ENCODE measurements around the gene PCYT1B.

PCYT1B gene

DNA sequence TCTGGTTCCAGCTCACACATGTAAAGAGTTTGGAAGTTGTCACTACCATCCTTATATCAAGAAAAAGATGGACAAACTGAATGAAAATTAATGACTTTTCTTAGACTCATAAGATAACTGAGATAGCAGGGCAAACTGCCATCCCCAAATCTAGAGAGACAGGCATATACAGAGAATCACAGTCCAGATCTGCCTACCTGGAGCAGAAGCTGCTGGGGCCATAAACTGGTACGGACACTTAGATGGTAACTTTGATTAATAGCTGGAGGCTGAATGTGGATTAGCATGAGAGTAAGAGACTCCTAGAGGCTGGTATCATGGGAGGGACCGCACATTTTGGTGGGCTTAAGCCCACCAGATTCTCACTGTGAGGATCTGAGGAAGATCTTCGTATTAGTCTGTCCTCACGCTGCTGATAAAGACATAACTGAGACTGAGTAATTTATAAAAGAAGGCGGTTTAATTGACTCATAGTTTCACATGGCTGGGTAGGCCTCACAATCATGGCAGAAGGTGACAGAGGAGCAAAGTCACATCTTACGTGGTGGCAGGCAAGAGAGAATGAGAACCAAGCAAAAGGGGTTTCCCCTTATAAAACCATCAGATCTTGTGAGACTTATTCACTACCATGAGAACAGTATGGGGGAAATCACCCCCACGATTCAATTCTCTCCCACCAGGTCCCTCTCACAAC, 35.7 kb upstream of the PCYT1B start:
- no peak for DNase-seq (ENCODE audit: low read depth)
- TF ChIP-seq, protein P1, sequence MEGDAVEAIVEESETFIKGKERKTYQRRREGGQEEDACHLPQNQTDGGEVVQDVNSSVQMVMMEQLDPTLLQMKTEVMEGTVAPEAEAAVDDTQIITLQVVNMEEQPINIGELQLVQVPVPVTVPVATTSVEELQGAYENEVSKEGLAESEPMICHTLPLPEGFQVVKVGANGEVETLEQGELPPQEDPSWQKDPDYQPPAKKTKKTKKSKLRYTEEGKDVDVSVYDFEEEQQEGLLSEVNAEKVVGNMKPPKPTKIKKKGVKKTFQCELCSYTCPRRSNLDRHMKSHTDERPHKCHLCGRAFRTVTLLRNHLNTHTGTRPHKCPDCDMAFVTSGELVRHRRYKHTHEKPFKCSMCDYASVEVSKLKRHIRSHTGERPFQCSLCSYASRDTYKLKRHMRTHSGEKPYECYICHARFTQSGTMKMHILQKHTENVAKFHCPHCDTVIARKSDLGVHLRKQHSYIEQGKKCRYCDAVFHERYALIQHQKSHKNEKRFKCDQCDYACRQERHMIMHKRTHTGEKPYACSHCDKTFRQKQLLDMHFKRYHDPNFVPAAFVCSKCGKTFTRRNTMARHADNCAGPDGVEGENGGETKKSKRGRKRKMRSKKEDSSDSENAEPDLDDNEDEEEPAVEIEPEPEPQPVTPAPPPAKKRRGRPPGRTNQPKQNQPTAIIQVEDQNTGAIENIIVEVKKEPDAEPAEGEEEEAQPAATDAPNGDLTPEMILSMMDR (IDR thresholded peaks at IDR 0.05; ENCODE audit: low read depth, low read length, missing control alignments) = no peak
- no peak overlapping the region for H3K4me3 ChIP-seq (ENCODE audit: low read depth, low read length)

DNA sequence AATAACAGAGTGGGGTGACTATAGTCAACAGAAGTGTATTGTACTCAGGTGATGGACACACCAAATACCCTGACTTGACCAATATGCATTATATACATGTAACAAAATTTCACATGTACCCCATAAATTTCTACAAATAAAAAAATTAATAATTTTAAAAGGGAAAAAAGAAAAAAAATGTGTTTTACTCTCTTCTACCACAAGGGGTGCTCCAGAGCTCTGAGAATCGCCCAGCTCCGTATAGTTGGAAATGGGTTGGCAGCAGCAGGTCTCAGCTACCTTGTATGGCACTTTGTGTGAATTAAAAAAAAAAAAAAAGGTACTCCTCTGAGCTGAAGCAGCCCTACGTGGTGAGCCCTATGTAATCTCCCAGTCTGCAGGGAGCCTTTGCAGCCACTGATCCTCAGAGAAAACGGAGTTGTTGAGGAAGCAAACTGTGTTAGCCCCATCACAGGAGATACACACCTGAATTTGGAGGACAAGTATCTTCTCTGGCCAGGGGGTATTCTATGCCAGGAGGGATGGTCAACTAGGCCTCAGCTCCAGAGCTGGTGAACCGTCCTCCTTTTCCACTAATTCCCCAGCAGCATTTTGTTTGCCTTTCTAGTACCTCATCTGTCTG, 29.4 kb upstream of the PCYT1B start:
- DNase-seq (ENCODE audit: low read depth) = no peak
- TF ChIP-seq, protein P1 (IDR thresholded peaks at IDR 0.05; ENCODE audit: low read depth, low read length, missing control alignments) = peak; percentile 45
- H3K4me3 ChIP-seq (ENCODE audit: low read depth, low read length) = no peak overlapping the region

DNA sequence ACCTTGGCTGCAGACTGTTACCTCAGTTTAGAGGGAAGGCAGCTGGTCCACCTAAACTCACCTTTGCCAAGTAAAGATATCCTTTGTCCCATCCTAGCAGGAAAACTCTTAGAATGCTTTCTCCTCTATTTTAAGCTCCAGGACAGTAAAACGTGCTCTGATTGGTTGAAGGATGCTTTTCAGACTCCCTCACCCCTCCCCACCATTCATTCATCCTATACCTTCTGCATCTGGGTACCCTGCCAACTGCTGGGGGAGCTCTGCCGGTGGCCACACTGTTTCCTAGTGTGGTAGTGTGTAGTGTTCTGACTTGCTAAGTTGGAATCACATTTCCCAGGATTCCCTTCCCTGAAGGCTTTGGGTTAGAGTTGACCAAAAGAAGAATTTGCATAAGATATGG, 26.3 kb upstream of the PCYT1B start:
- TF ChIP-seq, protein P1 (IDR thresholded peaks at IDR 0.05; ENCODE audit: low read depth, low read length, missing control alignments) = no peak
- H3K4me3 ChIP-seq (ENCODE audit: low read depth, low read length) = no peak overlapping the region
- DNase-seq (ENCODE audit: low read depth) = no peak

DNA sequence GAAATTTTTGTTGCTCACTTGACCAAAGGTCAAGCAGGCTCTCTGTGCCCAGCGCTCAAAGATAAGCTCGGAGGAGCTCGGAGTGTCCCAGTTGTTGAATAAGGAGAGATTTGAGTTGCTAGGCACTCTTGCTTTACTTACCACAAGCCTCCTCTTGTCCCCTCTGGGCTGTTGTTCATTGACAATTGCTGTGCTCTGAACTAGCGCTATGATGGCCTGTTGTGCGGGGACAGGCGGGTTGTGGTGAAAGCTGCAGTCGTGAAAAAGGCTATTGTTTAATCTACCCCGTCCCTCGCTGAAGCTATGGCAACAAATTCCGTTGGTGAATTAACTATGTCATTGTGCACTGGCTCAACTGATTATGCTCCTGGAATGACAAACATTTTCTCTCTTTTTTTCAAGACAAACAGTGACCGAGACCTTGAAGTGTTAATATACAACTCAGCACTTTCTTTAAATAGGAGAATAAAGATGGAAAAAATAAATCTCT, 25.6 kb upstream of the PCYT1B start:
- no peak overlapping the region for H3K4me3 ChIP-seq (ENCODE audit: low read depth, low read length)
- DNase-seq (ENCODE audit: low read depth) = no peak
- TF ChIP-seq, protein P1 (IDR thresholded peaks at IDR 0.05; ENCODE audit: low read depth, low read length, missing control alignments) = no peak

DNA sequence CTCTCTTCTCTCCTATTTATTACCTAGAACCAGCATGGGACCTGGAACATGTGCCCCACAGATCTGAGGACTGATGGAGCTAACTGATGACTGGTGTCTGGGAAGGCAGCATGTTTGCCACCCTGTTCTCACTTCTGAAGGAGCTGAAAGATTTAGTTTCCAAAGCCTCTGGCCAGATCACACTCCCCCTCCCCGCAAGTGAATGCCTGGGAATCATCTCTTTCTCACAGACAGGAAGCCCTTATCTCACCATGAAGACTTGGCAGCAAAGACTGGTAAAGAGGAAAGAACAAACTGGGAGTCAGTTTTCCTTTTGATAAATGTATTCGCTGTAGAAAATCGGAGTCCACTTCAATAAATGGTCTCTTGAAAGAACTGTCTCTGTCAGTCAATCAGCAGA, 21.0 kb upstream of the PCYT1B start:
- no peak for DNase-seq (ENCODE audit: low read depth)
- H3K4me3 ChIP-seq (ENCODE audit: low read depth, low read length) = no peak overlapping the region
- TF ChIP-seq, protein P1 (IDR thresholded peaks at IDR 0.05; ENCODE audit: low read depth, low read length, missing control alignments) = no peak

DNA sequence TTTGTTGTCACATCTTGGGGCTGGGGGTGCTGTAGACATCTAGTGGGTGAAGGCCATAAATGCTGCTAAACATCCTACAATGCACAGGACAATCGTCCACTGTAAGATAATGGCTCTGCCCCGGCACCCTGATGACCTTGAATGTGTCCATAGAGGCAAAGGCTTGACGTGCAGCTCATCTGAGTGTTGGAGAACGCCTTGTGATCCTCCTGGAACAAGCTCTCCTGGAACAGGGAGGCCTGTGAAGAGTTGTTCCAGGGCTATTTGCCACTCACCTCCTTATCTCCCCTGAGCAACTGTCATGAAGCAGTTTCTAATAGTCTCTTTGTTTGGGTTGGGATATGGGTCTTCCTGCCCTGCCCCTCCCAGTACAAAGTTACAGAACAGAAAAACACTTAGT, 15.2 kb upstream of the PCYT1B start:
- TF ChIP-seq, protein P1 (IDR thresholded peaks at IDR 0.05; ENCODE audit: low read depth, low read length, missing control alignments) = no peak

More for the DNA sequence above, 15.2 kb upstream of the PCYT1B start:
- no peak overlapping the region for H3K4me3 ChIP-seq (ENCODE audit: low read depth, low read length)
- DNase-seq (ENCODE audit: low read depth) = no peak
